HL-60 (cell line): Measurements from ENCODE around the gene CD40.

Source experiments
- GABPA ChIP-seq: IDR thresholded peaks from 2 replicates; pipeline ENCODE4 v1.6.1; 2012; ENCODE audit warnings: low read depth
- POLR2AphosphoS5 ChIP-seq: IDR thresholded peaks from 2 replicates; pipeline ENCODE4 v1.6.1; 2012; ENCODE audit warnings: low read depth
- TF ChIP-seq, protein P1 (sequence below): IDR thresholded peaks from one replicate; pipeline ENCODE4 v1.5.1; 2011; ENCODE audit warnings: low read length, control low read depth, inconsistent platforms; ENCODE audit not compliant: insufficient read depth

GRCh38 chr20:46119028-46119546 is 973 bp downstream of the CD40 start:
- TF ChIP-seq, protein P1, sequence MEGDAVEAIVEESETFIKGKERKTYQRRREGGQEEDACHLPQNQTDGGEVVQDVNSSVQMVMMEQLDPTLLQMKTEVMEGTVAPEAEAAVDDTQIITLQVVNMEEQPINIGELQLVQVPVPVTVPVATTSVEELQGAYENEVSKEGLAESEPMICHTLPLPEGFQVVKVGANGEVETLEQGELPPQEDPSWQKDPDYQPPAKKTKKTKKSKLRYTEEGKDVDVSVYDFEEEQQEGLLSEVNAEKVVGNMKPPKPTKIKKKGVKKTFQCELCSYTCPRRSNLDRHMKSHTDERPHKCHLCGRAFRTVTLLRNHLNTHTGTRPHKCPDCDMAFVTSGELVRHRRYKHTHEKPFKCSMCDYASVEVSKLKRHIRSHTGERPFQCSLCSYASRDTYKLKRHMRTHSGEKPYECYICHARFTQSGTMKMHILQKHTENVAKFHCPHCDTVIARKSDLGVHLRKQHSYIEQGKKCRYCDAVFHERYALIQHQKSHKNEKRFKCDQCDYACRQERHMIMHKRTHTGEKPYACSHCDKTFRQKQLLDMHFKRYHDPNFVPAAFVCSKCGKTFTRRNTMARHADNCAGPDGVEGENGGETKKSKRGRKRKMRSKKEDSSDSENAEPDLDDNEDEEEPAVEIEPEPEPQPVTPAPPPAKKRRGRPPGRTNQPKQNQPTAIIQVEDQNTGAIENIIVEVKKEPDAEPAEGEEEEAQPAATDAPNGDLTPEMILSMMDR = no peak
- TF ChIP-seq POLR2AphosphoS5 (no peak), GABPA (no peak)
